Adrenal gland (tissue), 5 donors: ENCODE data around the gene TTLL10.

Source experiments
- POLR2A ChIP-seq, 2 donors: fragments of 450-650 bp; IDR thresholded peaks; one replicate each; pipeline ENCODE4 v1.6.1; 2017; ENCODE audit warnings: antibody characterized with exemption in 2 of 2, mild to moderate bottlenecking in 2 of 2, moderate library complexity in 1 of 2
- TF ChIP-seq, protein P1 (sequence below), 6 experiments: fragments of 450-650 bp in 4 of 6; fragments of 200-600 bp in 2 of 6; sonication (generic) in 1 of 6; IDR thresholded peaks; 1 replicate in 5 of 6; 2 replicates in 1 of 6; pipeline versions ENCODE4 v1.5.1 to v1.8.0; 2016 to 2021; ENCODE audit warnings: antibody characterized with exemption in 6 of 6, mild to moderate bottlenecking in 2 of 6, moderate library complexity in 1 of 6
- donor health status: DM: no; HTN: no; CAD: no.

- TF ChIP-seq, protein P1, sequence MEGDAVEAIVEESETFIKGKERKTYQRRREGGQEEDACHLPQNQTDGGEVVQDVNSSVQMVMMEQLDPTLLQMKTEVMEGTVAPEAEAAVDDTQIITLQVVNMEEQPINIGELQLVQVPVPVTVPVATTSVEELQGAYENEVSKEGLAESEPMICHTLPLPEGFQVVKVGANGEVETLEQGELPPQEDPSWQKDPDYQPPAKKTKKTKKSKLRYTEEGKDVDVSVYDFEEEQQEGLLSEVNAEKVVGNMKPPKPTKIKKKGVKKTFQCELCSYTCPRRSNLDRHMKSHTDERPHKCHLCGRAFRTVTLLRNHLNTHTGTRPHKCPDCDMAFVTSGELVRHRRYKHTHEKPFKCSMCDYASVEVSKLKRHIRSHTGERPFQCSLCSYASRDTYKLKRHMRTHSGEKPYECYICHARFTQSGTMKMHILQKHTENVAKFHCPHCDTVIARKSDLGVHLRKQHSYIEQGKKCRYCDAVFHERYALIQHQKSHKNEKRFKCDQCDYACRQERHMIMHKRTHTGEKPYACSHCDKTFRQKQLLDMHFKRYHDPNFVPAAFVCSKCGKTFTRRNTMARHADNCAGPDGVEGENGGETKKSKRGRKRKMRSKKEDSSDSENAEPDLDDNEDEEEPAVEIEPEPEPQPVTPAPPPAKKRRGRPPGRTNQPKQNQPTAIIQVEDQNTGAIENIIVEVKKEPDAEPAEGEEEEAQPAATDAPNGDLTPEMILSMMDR (IDR thresholded peaks at IDR 0.05): no peak
- TF ChIP-seq POLR2A (IDR thresholded peaks at IDR 0.05): no peak
Measured at GRCh38 chr1:1185101-1185765, 11.6 kb downstream of the TTLL10 start.
